ENCODE results near the gene TMEM63C.

Gene TMEM63C

DNA sequence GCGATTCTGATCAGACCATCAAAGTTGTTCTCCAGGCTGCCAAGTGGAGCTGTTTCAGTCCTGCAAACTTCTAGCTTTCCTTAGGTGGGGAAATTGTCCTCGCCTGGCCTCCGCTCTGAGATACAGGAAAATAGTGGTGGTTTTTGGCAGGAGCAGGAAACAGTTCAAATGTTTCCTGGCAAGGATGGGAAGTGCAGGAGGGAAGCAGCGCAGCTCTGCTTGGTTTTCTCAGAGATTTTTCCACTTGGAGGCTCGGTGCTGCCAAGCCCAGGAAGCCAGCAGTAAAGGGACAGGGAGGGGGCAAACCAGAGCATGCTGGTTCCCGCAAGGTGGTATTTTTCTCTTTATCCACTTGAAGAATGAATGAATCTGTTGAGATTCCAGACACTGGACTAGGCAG is 17.0 kb downstream of the TMEM63C start:
- DNase-seq: no peak

DNA sequence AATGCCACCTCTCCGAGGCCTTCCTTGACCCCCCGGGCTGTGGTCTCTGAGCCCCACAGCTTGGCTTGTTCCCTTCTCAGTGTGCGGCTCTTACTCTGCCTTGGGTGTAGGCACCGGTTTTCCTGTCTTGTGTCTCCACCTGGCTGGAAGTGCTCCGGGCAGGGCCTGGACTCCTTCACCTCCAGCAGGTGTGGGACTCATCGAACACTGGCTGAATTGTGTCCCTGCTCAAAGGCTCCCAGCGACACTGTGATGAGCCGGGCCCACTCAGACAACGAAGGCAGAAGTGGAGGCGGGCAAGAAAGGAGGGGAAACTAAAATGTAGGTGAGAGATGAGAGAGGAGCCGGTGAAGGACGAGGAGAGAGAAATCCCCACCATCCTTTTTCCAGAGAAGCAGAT is 18.0 kb downstream of the TMEM63C start:
- DNase-seq: no peak

DNA sequence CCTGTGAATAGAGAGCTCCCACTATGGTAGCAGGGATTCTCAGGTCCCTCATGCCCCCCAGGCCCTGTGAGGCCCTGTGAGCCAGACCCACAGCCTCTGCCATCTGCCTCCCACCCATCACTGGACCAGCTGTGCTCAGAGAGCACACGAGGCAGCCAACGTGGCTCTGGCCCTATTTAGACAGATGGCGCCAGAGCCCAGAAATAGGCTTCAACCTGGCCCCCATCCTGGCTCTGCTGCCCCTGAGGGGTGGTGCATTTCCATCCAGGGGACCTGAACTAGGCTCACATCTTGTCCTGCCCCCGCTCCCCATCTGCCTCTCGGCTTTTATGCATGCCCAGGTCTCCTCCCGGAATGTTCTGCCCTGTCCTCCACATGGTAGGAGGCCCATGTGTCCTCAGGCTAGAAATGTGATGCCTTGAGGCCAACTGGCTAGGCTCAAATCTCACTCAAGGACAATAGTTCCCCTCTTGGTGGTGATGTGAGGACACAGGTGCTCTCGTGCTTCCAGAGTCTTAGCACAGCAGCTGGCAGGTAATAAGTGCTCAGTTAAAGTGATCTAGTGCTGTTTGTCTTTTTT is 18.9 kb downstream of the TMEM63C start:
- no peak for DNase-seq

- no peak for DNase-seq
Observed at GRCh38 chr14:77201696-77202095, 20.1 kb downstream of the TMEM63C start.

GRCh38 chr14:77203611-77204458 is 22.2 kb downstream of the TMEM63C start:
- no peak for DNase-seq

GRCh38 chr14:77204459-77204771 is 22.8 kb downstream of the TMEM63C start:
- DNase-seq: no peak

DNA sequence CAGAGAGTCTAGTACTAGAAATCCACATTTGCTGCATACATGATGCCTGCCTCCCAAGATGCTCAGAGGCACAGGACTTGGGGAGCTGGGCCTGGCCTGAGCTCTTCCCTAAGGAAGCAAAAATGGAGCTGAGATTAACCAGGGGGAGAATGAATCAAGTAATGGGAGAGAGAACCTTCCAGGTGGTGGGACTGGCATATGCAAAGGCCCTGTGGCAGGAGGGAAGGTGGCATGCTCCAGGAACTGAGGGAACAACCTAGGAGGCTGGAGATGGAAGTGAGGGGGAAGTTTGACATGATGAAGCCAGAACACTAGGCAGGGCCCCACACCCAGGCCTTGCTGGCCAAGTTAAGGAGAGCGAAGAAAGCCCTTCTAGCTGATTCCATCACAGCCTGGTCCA is 23.3 kb downstream of the TMEM63C start:
- DNase-seq: no peak

DNA sequence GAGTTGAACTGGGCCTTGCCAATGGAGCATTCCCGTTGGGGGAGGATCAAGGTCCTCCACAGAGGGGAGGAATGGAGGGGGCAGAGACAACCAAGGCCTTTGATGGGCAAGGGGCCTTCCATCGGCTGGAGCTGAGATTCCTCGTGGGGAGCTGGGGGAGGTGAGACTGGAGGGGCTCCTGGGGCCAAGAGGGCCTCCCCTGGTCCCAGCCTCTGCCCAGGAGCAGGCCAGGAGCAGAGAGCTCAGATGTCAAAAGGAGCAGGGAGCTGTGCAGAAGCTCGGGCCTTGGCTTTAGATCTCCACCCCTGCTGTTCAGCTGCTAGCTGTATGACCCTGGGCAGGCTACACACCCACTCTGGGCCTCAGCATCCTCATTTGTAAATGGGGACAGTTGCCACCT is 24.0 kb downstream of the TMEM63C start:
- DNase-seq: no peak

DNA sequence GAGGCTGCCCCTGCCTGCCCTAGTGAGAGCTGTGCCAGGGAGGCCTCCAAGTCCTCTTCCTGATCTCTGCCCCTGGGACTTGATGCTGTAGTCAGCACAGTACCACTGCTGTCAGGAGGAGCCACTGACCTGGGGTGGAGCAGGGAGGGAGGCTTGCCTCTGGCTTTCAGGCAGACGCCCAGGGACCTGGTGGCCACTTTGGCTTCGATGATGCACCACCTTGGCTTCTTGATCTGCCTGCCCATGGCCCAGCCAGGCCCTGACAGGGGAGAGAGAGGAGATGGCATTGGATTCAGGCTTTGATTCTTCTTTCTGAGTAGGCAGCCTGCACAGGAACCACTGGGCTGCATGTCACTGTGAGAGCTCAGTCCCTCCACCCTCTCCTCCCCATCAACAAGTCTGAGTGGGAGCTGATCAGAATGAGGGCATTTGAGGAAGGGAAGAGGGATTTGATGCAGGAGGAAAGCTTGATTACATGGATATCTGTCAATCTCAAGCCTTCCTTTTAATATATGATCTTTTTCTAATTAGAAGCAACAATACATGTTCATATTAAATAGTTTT is 24.7 kb downstream of the TMEM63C start:
- no peak for DNase-seq

DNA sequence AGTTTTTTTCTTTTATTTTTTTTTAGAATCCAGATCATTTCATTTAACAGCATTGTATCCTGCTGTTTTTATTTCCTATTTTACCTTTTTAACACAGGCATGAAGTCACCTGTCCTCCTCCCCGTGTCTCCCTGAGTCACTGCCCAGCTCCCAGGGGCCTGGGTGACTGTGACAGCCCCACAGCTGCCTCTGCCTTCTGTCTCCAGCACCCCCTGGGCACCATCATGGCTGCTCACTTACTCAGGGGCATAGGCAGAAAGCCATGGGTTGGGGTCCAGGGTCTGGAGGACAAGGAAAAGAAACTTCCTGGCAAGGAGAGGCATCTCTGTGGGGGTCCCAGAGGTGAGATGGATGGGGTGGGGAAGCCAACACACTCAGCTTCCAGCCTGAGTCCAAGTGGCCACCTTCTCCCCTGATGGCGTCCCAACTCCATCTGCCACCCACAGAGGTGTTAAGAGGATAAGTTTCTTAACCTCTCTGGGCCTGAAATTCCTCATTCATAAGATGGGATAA is 25.3 kb downstream of the TMEM63C start:
- no peak for DNase-seq

DNA sequence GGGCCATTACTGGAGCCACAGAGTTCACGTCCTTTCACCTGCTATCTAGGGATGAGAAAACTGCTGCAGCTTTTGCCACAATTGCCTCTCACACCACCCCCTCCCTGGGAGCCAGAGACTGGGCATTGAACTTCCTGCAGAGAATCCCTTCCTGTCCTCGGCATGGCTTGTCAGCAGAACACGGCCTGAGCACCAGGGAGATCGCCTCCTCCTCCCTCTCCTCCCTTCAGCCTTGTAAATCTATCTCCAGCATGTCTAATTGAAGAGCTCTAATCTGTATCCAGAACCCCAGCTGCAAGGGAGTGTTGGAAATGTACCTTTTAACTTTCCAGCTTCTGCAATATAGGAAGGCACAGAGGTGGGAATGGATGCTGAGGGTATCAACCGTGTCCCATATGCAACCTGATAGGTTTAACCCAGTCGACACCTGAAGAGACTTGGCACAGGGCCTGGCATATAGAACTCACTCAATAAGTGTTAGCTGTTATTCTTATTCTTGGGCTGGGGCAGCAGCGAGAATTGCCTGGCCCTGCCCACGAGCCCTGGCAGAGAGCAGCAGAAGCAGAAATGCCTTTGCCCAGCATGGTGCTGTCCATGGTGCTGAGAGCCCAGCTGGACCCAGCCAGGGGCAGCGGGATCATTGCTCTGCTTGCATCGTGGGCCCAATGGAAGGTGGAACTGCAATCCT is 26.8 kb downstream of the TMEM63C start:
- DNase-seq: no peak

- DNase-seq: no peak
Observed at GRCh38 chr14:77208979-77209318, 27.4 kb downstream of the TMEM63C start.

- no peak for DNase-seq
Observed at GRCh38 chr14:77212097-77212870, 30.7 kb downstream of the TMEM63C start.

- DNase-seq: peak in 1 of 2 experiments; percentile 40
Observed at GRCh38 chr14:77212943-77213678, 31.5 kb downstream of the TMEM63C start.

- no peak for DNase-seq
Observed at GRCh38 chr14:77213679-77214016, 32.0 kb downstream of the TMEM63C start.

DNA sequence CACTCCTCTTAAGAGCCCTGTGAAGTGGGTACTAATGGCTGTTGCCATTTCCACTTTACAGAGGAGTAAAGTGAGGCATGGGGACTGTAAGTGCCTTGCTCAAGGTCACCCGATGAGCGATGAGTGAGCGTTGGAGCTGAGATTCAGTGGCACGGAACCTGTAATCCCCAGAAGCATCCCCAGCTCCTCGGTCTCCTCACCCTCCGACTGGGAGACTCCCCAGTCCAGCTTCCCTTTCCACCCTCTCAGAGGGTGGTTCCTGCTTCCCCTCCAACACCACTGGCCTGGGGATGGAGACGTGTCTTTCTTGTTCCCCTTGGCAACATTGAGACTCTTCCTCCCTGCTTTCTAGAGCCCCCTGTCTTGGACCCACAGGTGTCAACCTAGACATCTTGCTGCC is 32.6 kb downstream of the TMEM63C start:
- no peak for DNase-seq

DNA sequence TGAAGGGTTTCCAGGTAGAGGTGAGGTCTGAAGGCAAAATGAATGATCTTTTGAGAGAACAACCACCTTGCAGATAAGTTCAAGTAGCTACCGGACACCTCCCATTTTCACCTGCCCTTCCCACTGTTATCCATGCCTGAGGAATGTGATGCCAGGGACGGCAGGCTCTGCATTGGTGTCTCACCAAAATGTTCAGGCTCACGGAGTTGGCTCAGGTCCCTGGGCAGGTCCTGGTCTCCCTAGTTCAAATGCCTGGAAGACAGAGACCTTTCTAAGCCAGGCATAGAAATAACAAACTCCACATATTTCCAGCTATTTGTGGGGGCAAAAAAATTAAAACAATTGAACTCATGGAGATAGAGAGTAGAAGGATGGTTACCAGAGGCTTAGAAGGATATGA is 36.0 kb downstream of the TMEM63C start:
- no peak for DNase-seq

DNA sequence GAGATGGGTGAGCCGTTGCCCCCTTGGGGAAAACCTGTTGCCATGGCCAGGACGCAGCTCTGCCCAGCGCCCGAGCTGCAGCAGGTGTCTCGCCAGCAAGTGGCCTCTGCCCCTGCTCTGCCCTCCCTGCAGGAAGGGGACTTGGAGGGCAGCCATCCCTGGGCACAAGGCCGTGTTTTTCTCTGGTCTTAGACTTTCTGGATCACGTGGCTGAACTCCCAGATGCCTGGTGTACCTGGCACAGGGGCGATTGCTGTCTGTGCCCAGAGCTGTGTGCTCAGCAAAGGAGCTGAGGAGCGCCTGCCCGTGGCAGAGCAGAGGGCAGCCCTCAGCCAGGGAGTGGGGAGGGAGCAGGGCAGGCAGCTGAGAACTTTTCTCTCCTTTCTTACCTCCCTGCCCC is 38.0 kb downstream of the TMEM63C start:
- DNase-seq: no peak

GRCh38 chr14:77220246-77221017 is 38.8 kb downstream of the TMEM63C start:
- DNase-seq: no peak

DNA sequence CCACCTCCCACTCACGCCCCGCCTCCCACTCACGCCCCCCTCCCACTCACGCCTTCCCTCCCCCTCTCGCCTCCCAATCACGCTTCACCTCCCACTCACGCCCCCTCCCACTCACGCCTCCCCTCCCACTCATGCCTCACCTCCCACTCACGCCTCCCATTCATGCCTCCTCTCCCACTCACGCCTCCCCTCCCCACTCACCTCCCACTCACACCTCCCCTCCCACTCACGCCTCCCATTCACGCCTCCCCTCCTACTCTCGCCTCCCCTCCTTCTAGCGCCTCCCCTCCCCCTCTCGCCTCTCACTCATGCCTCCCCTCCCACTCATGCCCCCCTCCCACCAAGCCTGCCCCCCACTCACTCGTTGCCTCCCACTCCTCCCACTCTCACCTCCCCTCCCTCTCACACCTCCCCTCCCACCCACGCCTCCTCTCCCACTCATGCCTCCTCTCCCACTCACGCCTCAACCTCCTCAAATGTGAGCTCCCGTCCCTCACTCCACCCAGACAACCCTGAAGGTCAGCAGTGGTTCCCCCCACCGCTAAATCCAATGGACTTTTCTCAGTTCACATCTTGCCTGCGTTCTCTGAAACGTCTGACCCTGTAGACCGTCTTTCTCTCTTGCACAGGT is 39.8 kb downstream of the TMEM63C start:
- DNase-seq: no peak
